ENCODE measurements around the gene GZMH. TPM values are rescaled to one million over a fixed set of nuclear protein-coding genes. Genes with fewer than 3 reads are reported as not detected.

The GZMH gene
- total and polyA plus RNA-seq, 2 donors (not counting 3 experiments of a cell fraction or from before 2014, with no cell fraction given), result not detected

- Histone ChIP-seq H3K4me3 (replicated peaks in 1 of 3; ENCODE audit: insufficient read depth in 1 of 3, low read depth in 1 of 3, low read length in 3 of 3) (no peak overlapping the region), H3K9ac (replicated peaks; ENCODE audit: extremely low read depth, insufficient read depth, low read length) (no peak overlapping the region), H3K27ac (ENCODE audit: insufficient read depth, low read depth, low read length) (no peak overlapping the region), H3K27me3 (ENCODE audit: control insufficient read depth in 2 of 2, insufficient read depth in 2 of 2, low read length in 2 of 2) (no peaks in the 10 kb centered on the region), H3K79me2 (ENCODE audit: control insufficient read depth, insufficient read depth, low read length) (no peaks in the 10 kb centered on the region), H3K4me2 (ENCODE audit: insufficient read depth, low read length) (no peak overlapping the region), H3K36me3 (ENCODE audit: control insufficient read depth in 2 of 2, extremely low read depth in 1 of 2, insufficient read depth in 2 of 2, low read length in 2 of 2) (no peaks in the 10 kb centered on the region), H3K9me1 (replicated peaks; ENCODE audit: control insufficient read depth, extremely low read depth, insufficient read depth, low read length) (no peaks in the 10 kb centered on the region), H4K20me1 (replicated peaks; ENCODE audit: control insufficient read depth, extremely low read depth, insufficient read depth, low read length) (no peaks in the 10 kb centered on the region), H3K4me1 (ENCODE audit: control insufficient read depth, extremely low read depth, insufficient read depth, low read length) (no peaks in the 10 kb centered on the region), H3K9me3 (replicated peaks; ENCODE audit: control insufficient read depth, insufficient read depth, low read length) (no peaks in the 10 kb centered on the region), H2AFZ (ENCODE audit: low read depth, low read length) (no peak overlapping the region)
- dilution Hi-C loops (cut with MboI; ENCODE audit: extremely low pct_ligation_motif_present, low sequenced_read_pairs) (no loop called here), intact Hi-C loops (cut with micrococcal nuclease) (no loop called here)
- no peak for DNase-seq (ENCODE audit: low read depth, low spot score)
- CTCF ChIA-PET, result no interaction called here
- no peak for TF ChIP-seq FOS (IDR thresholded peaks at IDR 0.05; ENCODE audit: borderline replicate concordance, insufficient read depth, low read length)
- no peak for TF ChIP-seq CTCF (IDR thresholded peaks at IDR 0.05; ENCODE audit: extremely low read depth in 1 of 2, insufficient read depth in 1 of 2, low read depth in 1 of 2, low read length in 2 of 2)
- no peak for TF ChIP-seq JUN (IDR thresholded peaks at IDR 0.05; ENCODE audit: borderline replicate concordance, insufficient read depth, insufficient read length, low read depth)
- TF ChIP-seq EZH2 (IDR thresholded peaks at IDR 0.05; ENCODE audit: borderline replicate concordance, low read depth, low read length, severe bottlenecking), result no peak
- BruUV-seq (replicated peaks), result no TSS peak
- POLR2A ChIA-PET, result no interaction called here
- FAIRE-seq, result no peak
Observed at GRCh38 chr14:24630087-24630871, 20.8 kb upstream of the GZMH start.

GRCh38 chr14:24629521-24629920 is 20.0 kb upstream of the GZMH start:
- no peak overlapping the region for H2AFZ ChIP-seq (ENCODE audit: low read depth, low read length)
- no peaks in the 10 kb centered on the region for H3K9me3 ChIP-seq (replicated peaks; ENCODE audit: control insufficient read depth, insufficient read depth, low read length)
- TF ChIP-seq POLR2A (IDR thresholded peaks at IDR 0.05; ENCODE audit: low read depth, low read length) (no peak), EZH2 (IDR thresholded peaks at IDR 0.05; ENCODE audit: borderline replicate concordance, low read depth, low read length, severe bottlenecking) (no peak), MYC (IDR thresholded peaks at IDR 0.05; ENCODE audit: low read depth, low read length) (no peak), POLR2AphosphoS5 (IDR thresholded peaks at IDR 0.05; ENCODE audit: insufficient read depth, low read depth, low read length) (no peak), FOS (IDR thresholded peaks at IDR 0.05; ENCODE audit: borderline replicate concordance, insufficient read depth, low read length) (no peak), JUN (IDR thresholded peaks at IDR 0.05; ENCODE audit: borderline replicate concordance, insufficient read depth, insufficient read length, low read depth) (no peak), GATA2 (IDR thresholded peaks at IDR 0.05; ENCODE audit: insufficient read depth, insufficient read length, low read depth, low read length) (no peak), MAX (IDR thresholded peaks at IDR 0.05; ENCODE audit: insufficient read depth, insufficient read length) (no peak), CTCF (IDR thresholded peaks at IDR 0.05; ENCODE audit: extremely low read depth in 1 of 2, insufficient read depth in 1 of 2, low read depth in 1 of 2, low read length in 2 of 2) (no peak)
- no peak overlapping the region for H3K4me2 ChIP-seq (ENCODE audit: insufficient read depth, low read length)
- no peaks in the 10 kb centered on the region for H3K27me3 ChIP-seq (ENCODE audit: control insufficient read depth in 2 of 2, insufficient read depth in 2 of 2, low read length in 2 of 2)
- BruUV-seq (replicated peaks), result no TSS peak
- no peaks in the 10 kb centered on the region for H4K20me1 ChIP-seq (replicated peaks; ENCODE audit: control insufficient read depth, extremely low read depth, insufficient read depth, low read length)
- H3K9ac ChIP-seq (replicated peaks; ENCODE audit: extremely low read depth, insufficient read depth, low read length), result no peak overlapping the region
- intact Hi-C loops (cut with micrococcal nuclease), result no loop called here
- ChIA-PET CTCF (interaction anchor here (0.7 kb wide), 1 partner anchor 262 kb away, joined by 4 read pairs; no protein-coding TSS in a partner anchor), POLR2A (no interaction called here)
- FAIRE-seq (no peak), DNase-seq (ENCODE audit: low read depth, low spot score) (no peak)
- no peaks in the 10 kb centered on the region for H3K79me2 ChIP-seq (ENCODE audit: control insufficient read depth, insufficient read depth, low read length)
- no peak overlapping the region for H3K27ac ChIP-seq (ENCODE audit: insufficient read depth, low read depth, low read length)
- H3K4me1 ChIP-seq (ENCODE audit: control insufficient read depth, extremely low read depth, insufficient read depth, low read length), result no peaks in the 10 kb centered on the region
- no peaks in the 10 kb centered on the region for H3K36me3 ChIP-seq (ENCODE audit: control insufficient read depth in 2 of 2, extremely low read depth in 1 of 2, insufficient read depth in 2 of 2, low read length in 2 of 2)
- H3K9me1 ChIP-seq (replicated peaks; ENCODE audit: control insufficient read depth, extremely low read depth, insufficient read depth, low read length), result no peaks in the 10 kb centered on the region
- H3K4me3 ChIP-seq (replicated peaks in 1 of 3; ENCODE audit: insufficient read depth in 1 of 3, low read depth in 1 of 3, low read length in 3 of 3), result no peak overlapping the region
- dilution Hi-C loops (cut with MboI; ENCODE audit: extremely low pct_ligation_motif_present, low sequenced_read_pairs), result no loop called here
